Measurements from ENCODE around the gene CCT6A.
"Not testable (repeated sequence)": the region's sequence is repeated elsewhere in the genome, so short reads cannot be mapped to it uniquely, and the experiment has no call there.

Gene CCT6A

DNA sequence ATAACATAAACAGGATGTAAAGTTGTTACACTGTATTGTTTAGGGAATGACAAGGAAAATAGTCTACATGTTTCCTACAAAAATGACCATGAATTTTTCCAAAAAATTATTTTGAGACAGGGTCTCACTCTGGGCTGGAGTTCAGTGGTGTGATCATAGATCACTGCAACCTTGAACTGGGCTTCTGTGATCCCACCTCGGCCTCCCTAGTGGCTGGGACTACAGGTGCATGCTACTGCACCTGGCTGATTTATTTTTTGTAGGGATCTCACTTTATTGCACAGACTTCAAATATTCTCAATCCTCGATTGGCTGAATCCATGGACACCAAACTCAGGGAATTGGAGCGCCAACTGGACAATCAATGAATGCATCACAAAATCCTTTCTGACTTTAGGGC is 48.1 kb downstream of the CCT6A start:
- no peak for DNase-seq (ENCODE audit: low spot score)

- DNase-seq (ENCODE audit: low spot score) = not testable (repeated sequence)
These were observed 52.6 kb downstream of the CCT6A start for GRCh38 chr7:56104138-56104537.

DNA sequence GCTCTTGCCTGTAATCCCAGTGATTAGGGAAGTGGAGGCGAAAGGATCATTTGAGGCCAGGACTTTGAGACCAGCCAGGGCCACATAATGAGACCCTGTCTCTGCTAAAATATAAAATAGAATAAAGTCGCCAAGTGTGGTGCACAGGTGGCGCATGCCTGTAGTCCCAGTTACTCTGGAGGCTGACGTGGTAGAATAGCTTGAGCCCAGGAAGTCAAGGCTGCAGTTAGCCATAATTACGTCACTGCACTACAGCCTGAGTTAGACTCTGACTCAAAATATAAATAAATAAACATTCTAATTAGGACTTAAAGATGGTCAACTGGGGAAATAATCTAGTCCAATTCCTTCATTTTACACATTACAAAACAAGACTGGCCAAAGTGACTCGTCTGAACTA is 53.9 kb downstream of the CCT6A start:
- peak; percentile 16 for DNase-seq (ENCODE audit: low spot score)

GRCh38 chr7:56106108-56107073 is 54.8 kb downstream of the CCT6A start, which contains the start of gene CHCHD2:
TSS of gene CHCHD2 (minus strand) at chr7:56106476. CDS start at chr7:56106413, 63 bp downstream.
- DNase-seq (ENCODE audit: low spot score) = peak; percentile 95

DNA sequence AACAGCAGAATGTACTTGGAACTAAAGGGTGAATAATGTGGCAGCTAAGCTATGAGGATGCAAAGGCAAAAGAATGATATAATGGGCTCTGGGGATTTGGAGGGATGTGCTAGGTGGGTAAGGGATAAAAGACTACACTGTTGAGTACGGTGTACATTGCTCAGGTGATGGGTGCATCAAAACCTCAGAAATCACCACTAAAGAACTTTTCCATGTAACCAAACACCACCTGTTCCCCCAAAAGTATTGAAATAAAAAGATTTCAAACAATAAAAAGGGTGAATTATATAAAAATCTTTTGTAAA is 56.3 kb downstream of the CCT6A start:
- DNase-seq (ENCODE audit: low spot score) = no peak

- no peak for DNase-seq (ENCODE audit: low spot score)
These were observed 59.0 kb downstream of the CCT6A start for GRCh38 chr7:56110611-56111010.

DNA sequence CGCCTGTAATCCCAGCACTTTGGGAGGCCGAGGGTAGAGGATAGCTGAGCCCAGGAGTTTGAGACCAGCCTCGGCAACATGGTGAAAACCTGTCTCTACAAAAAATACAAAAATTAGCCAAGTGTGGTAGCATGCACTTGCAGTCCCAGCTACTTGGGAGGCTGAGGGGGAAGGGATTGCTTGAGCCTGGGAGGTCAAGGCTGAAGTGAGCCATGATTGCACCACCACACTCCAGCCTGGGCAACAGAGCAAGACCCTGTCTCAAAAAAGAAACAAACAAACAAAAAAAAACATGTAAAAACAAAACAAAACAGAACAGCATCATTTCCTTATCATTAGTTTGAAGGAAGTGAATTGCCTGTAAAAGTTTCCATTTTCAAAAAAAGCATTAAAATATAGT is 60.7 kb downstream of the CCT6A start:
- DNase-seq (ENCODE audit: low spot score) = not testable (repeated sequence)
